GM21360 (cell line): ENCODE data around the gene UTP25.
"Not testable (repeated sequence)": the region's sequence is repeated elsewhere in the genome, so short reads cannot be mapped to it uniquely, and the experiment has no call there.

ENCODE experiments used
- ATAC-seq: cut with Tn5 transposase; IDR thresholded peaks from one replicate; pipeline ENCODE4 v1.9.1; 2021; ENCODE audit warnings: mild to moderate bottlenecking, moderate library complexity; ENCODE audit not compliant: unreplicated experiment

Gene UTP25, protein sequence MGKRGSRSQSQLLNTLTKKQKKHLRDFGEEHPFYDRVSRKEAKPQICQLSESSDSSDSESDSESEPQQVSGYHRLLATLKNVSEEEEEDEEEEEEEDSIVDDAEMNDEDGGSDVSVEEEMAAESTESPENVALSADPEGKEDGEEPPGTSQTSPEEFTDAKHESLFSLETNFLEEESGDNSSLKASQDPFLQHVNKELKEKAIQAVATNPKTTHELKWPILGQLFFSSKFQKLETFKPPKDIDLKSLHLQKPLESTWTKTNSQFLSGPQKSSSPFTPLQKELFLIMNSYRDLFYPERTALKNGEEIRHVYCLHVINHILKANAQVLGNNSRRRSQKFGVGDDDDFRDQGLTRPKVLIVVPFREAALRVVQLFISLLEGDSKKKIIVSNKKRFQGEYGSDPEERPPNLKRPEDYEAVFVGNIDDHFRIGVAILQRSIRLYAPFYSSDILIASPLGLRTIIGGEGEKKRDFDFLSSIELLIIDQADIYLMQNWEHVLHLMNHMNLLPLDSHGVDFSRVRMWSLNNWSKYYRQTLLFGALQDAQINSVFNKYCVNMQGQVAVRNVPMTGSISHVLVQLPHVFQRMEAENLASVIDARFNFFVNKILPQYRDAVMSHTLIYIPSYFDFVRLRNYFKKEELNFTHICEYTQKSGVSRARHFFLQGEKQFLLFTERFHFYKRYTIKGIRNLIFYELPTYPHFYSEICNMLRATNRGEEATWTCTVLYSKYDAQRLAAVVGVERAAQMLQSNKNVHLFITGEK

GRCh38 chr1:209827384-209828262 lies at the start of gene UTP25:
Gene UTP25 (plus strand): TSS chr1:209827972. CDS start chr1:209828064, 92 bp downstream.
- ATAC-seq, result peak; percentile 92

- no peak for ATAC-seq
These were observed 49.7 kb upstream of the UTP25 start for GRCh38 chr1:209778102-209778501.

- ATAC-seq, result no peak
These were observed 47.5 kb upstream of the UTP25 start for GRCh38 chr1:209780268-209780667.

GRCh38 chr1:209783386-209783785 lies 44.4 kb upstream of the UTP25 start:
- no peak for ATAC-seq

DNA sequence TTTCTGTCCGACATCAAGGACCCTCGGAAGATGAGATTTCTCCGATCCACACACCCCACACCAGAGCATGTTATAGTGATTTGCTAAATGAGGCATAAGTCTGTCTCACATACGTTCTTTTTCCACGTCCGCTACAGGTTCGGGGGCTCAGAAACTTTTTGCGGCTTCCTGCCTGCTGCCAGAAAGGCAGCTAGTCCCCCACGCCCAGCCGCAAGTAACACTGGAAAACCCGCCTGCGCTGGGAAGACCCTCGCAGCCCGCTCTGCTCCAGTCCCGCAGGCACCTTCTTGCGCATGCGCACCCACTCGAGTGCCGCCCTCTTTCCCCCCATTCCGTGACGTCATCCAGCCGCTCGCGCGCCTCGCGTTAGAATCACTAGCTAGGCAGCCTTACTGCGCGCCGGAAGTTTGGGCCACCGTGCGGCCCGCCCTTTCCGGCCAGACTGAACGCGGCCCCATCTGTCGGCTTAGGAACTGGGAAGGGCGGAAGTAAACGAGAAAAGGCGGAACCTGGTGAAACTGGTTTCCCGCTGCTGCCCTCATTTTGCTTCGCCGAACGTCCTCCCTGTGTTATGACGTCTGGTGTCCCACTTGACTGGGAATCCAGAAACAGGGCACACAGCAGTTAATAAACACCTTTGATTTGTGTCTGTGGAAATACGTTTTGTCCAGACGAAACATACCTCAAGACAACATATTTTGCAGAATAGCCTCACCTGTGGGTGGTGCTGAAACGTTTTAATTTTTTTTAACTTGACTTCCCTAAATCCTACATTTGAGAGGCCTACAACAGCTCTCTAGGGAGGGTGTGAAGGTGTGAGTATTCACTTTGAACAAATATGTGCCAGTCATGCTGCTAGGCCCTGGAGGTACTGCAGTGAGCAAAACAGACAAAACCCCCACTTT lies 43.3 kb upstream of the UTP25 start, which contains the start of gene C1orf74:
Gene C1orf74 (minus strand): TSS at position 295 of the 905 bp plus-strand sequence. CDS start 925 bp downstream, outside the sequence.
- ATAC-seq, result peak; percentile 99

DNA sequence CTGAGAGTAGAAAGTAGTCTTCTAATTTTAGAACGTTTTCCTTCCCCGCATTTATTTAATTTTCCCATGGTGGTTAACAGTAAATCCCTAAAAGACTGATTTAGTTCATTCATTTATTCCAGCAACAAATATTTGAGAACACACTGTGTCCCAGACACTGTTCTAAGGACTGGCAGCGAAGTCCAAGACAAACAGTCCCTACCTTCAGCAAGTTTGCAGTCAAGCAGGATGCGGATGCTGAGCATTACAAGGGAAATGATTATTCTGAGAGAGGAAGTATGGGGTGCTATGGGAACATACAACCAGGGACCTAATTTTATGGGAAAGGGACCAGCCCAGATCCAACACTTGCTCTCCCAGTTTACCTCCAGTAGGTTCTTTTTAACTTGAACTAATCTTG lies 42.2 kb upstream of the UTP25 start:
- ATAC-seq, result no peak

GRCh38 chr1:209786146-209786545 lies 41.6 kb upstream of the UTP25 start:
- ATAC-seq, result no peak

DNA sequence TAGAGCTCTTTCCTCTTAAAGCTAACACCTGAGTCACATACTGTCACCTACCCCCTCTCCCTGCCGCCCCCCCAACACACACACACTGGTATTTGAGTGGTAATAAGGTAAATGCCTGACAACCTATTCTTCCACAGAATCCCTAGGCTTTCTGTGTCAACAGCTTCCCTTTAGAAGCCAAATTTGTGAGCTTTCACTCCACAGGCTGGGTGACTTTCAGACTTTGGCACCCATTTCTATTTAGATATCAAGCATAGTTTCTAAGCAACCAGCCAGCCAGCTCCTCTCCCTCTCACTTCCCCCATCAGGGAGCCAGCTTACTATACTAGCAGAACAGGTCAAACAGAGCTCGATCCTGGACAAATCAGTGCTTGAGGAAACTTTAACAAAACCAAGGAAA lies 40.2 kb upstream of the UTP25 start:
- no peak for ATAC-seq

DNA sequence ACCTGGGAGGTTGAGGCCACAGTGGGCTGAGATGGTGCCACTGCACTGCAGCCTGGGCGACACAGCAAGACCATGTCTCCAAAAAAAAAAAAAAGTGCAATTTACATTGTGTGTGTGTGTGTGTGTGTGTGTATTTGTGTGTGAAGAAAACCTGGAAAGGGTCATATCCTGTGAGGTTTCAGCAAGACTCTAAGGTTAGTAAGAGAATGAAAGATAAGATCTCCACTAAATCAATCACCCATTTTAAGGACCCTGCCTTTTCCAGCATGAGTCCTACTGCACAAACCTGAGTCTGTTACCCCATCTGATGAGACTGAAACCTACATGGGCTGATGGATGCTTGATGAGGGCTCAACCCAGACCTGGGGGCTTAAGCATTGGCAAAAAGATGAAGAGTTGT lies 38.5 kb upstream of the UTP25 start:
- no peak for ATAC-seq

DNA sequence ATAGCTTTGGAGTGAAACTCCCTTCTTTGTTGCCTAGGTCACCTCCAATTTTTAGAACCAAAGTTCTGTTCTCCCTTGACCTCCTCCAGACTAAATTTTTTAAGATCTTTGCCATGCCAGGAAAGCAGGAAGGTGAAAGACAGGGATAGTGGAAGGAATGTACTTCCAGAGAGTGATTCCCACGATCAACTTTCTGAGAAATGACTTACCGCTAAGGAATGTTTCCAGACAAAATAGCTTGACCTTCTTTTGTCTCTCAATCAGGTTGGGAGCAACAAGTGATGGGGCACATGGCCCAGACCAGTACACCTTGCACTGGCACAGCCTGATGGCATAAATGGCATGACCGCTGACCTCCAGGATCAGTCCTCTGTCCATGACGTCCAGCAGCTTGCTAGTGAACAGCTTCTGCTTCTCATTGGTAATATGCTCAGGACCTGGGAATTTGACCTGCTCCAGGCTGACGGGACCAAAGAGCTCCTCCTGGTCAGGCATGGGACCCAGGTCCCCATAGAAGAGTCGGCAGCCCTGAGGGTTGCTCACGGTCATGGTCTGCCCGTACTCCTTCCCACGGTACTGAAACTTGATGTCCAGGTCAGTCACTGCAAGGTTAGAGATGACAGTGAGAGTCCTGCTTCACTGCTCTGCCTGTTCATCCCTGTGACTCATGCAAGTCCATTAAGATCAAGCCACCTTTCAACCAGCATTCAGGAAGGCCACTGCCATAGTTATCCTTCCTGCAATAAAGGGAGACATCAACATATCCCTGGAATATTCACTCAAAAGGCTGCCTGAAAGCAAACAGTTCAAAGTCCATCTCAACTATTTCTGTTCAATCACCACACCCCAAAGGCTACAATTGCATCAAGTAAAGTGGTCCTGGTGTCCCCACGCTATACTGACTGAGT lies 37.2 kb upstream of the UTP25 start:
- ATAC-seq, result no peak

DNA sequence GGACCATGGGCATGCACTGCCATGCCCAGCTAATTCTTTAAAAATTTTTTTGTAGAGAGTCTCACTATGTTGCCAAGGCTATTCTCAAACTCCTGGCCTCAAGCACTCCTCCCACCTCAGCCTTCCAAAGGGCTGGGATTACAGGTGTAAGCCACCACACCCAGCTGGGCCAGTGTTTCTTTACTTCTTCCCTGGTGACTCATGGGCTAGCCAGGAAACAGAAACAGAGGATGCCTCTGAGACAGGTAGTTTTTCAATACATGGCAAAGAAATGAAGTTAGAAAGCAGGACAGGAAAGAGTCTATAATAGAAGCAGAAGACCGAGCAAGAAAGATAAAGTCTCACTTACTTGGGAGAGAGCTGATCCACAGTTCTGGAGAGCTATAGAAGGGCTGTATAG lies 35.9 kb upstream of the UTP25 start:
- ATAC-seq, result no peak

DNA sequence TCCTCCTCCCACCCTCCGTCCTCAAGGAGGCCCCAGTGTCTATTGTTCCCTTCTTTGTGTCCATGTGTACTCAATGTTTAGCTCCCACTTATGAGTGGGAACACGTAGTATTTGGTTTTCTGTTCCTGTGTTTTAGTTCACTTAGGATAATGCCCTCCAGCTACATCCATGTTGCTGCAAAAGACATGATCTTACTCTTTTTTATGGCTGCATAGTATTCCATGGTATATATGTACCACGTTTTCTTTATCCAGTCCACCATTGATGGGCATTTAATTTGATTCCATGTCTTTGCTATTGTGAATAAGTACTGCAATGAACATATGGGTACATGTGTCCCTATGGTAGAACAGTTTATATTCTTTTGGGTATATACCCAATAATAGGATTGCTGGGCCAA lies 34.1 kb upstream of the UTP25 start:
- not testable (repeated sequence) for ATAC-seq

GRCh38 chr1:209797978-209798639 lies 29.7 kb upstream of the UTP25 start:
- no peak for ATAC-seq

GRCh38 chr1:209800984-209801834 lies 26.6 kb upstream of the UTP25 start:
- ATAC-seq, result no peak

DNA sequence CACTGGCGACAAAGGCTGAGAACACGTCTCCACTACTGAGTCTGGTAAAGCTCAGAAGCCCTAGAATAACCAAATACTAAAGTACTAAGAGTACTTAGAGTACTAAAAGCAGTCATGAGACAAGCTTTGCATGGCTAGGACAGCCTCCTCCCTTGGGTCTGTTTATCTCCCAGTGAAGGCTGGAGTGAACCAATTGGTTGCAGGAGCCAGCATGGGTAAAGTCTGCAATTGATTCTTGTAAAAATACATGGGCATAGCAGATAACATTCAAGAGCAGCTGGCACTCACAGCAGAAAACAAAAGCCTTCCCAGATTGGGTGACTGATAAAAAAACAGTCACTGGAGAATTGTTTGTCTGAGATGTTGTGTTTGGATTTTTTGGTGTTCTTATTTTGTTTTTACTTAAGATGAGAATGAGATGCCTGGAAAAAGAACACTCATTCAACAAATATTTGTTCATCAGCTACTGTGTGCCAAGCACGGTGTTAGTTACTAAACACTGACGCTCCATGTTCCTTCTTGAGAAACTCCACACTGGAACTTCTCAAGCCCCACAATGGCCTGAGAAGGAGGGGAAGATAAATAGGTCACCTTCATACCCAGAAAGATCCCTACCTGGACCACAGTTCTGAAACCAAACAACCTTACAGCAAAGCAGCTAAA lies 25.5 kb upstream of the UTP25 start:
- ATAC-seq, result no peak

DNA sequence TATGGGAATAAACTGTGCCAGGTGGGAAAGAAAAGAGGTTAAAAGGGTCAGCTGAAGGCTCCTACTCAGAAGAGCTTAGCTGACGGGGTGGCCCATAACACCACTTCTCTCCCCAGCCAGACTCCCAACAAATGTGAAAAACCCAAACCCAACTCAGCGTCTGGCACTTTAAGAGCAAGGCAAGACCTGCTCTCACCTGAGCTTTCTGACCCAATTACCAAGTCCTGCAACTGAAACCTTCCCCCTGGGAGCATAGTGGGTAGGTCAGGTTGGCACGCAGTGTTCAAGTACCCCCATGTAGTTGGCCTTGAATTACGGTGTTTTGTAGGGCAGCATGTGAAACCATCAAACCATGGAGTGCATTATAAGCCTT lies 25.0 kb upstream of the UTP25 start:
- ATAC-seq, result no peak

- no peak for ATAC-seq
These were observed 24.2 kb upstream of the UTP25 start for GRCh38 chr1:209803568-209803967.
